Activated effector memory CD4-positive, alpha-beta T cell treated with anti-CD3 and anti-CD28 coated beads, Interleukin-2, amount 50 U/mL, for 16 hours (primary cell): ENCODE data around the gene SIRPB1.
"Not testable (repeated sequence)": the region's sequence is repeated elsewhere in the genome, so short reads cannot be mapped to it uniquely, and the experiment has no call there.

ENCODE experiments used
- DNase-seq: peaks from one replicate; pipeline ENCODE4 v3.0.0-alpha.2; 2020

Gene SIRPB1

GRCh38 chr20:1619861-1620444 is at the start of gene SIRPB1:
TSS of gene SIRPB1 (minus strand) at chr20:1620009. CDS start at chr20:1619944, 65 bp downstream.
- no peak for DNase-seq

- no peak for DNase-seq
Observed at GRCh38 chr20:1669304-1669703, 49.5 kb upstream of the SIRPB1 start.

- DNase-seq, result no peak
Observed at GRCh38 chr20:1667502-1668085, 47.8 kb upstream of the SIRPB1 start.

- no peak for DNase-seq
Observed at GRCh38 chr20:1666802-1667201, 47.0 kb upstream of the SIRPB1 start.

GRCh38 chr20:1665345-1665744 is 45.5 kb upstream of the SIRPB1 start:
- no peak for DNase-seq

- DNase-seq, result peak; percentile 84
Observed at GRCh38 chr20:1664911-1665310, 45.1 kb upstream of the SIRPB1 start.

GRCh38 chr20:1663917-1664316 is 44.1 kb upstream of the SIRPB1 start:
- DNase-seq, result no peak

- no peak for DNase-seq
Observed at GRCh38 chr20:1661542-1662299, 41.9 kb upstream of the SIRPB1 start.

GRCh38 chr20:1660246-1660645 is 40.4 kb upstream of the SIRPB1 start:
- DNase-seq, result no peak

- DNase-seq, result no peak
Observed at GRCh38 chr20:1657556-1658334, 37.9 kb upstream of the SIRPB1 start, which contains the start of gene SIRPG. TSS of gene SIRPG (minus strand) at chr20:1657779. CDS start at chr20:1657714, 65 bp downstream.

GRCh38 chr20:1656844-1657243 is 37.0 kb upstream of the SIRPB1 start:
- no peak for DNase-seq

- no peak for DNase-seq
Observed at GRCh38 chr20:1654996-1655395, 35.2 kb upstream of the SIRPB1 start.

GRCh38 chr20:1652960-1653359 is 33.2 kb upstream of the SIRPB1 start:
- DNase-seq, result no peak

GRCh38 chr20:1652104-1652503 is 32.3 kb upstream of the SIRPB1 start:
- no peak for DNase-seq

- peak; percentile 57 for DNase-seq
Observed at GRCh38 chr20:1651268-1652058, 31.7 kb upstream of the SIRPB1 start.

- DNase-seq, result no peak
Observed at GRCh38 chr20:1648101-1648500, 28.3 kb upstream of the SIRPB1 start.

- DNase-seq, result no peak
Observed at GRCh38 chr20:1646975-1647431, 27.2 kb upstream of the SIRPB1 start.

- no peak for DNase-seq
Observed at GRCh38 chr20:1644101-1644962, 24.5 kb upstream of the SIRPB1 start.

GRCh38 chr20:1638643-1639042 is 18.8 kb upstream of the SIRPB1 start:
- not testable (repeated sequence) for DNase-seq

GRCh38 chr20:1637755-1638154 is 17.9 kb upstream of the SIRPB1 start:
- DNase-seq, result no peak

- DNase-seq, result no peak
Observed at GRCh38 chr20:1637226-1637625, 17.4 kb upstream of the SIRPB1 start.
